BE2C (cell line): Measurements from ENCODE around the gene ELMO1.

Experiments used
- DNase-seq: peaks from one replicate; pipeline ENCODE4 v3.0.0-alpha.2; 2020
- H3K27me3 ChIP-seq: fragments of 250-450 bp; sonication (Bioruptor Pico); 2 replicates; pipeline ENCODE4 v1.5.1; 2020; ENCODE audit warnings: mild to moderate bottlenecking
- H3K36me3 ChIP-seq: fragments of 250-450 bp; sonication (Bioruptor Pico); 2 replicates; pipeline ENCODE4 v1.5.1; 2020; ENCODE audit warnings: mild to moderate bottlenecking
- H3K4me1 ChIP-seq: fragments of 250-450 bp; sonication (Bioruptor Pico); 2 replicates; pipeline ENCODE4 v1.5.1; 2020
- H3K4me3 ChIP-seq: 2 replicates; pipeline ENCODE4 v1.5.1; 2011; ENCODE audit warnings: low read depth, low read length
- H3K9me3 ChIP-seq: fragments of 250-450 bp; sonication (Bioruptor Pico); 2 replicates; pipeline ENCODE4 v1.5.1; 2020
- TF ChIP-seq, protein P1 (sequence below): IDR thresholded peaks from 2 replicates; pipeline ENCODE4 v1.5.1; 2012; ENCODE audit warnings: mild to moderate bottlenecking, low read depth, low read length

The ELMO1 gene

GRCh38 chr7:36925207-36925606 lies 523.5 kb downstream of the ELMO1 start:
- no peaks in the 10 kb centered on the region for H3K27me3 ChIP-seq
- TF ChIP-seq, protein P1, sequence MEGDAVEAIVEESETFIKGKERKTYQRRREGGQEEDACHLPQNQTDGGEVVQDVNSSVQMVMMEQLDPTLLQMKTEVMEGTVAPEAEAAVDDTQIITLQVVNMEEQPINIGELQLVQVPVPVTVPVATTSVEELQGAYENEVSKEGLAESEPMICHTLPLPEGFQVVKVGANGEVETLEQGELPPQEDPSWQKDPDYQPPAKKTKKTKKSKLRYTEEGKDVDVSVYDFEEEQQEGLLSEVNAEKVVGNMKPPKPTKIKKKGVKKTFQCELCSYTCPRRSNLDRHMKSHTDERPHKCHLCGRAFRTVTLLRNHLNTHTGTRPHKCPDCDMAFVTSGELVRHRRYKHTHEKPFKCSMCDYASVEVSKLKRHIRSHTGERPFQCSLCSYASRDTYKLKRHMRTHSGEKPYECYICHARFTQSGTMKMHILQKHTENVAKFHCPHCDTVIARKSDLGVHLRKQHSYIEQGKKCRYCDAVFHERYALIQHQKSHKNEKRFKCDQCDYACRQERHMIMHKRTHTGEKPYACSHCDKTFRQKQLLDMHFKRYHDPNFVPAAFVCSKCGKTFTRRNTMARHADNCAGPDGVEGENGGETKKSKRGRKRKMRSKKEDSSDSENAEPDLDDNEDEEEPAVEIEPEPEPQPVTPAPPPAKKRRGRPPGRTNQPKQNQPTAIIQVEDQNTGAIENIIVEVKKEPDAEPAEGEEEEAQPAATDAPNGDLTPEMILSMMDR = no peak
- no peak for DNase-seq
- no peaks in the 10 kb centered on the region for H3K9me3 ChIP-seq
- no peaks in the 10 kb centered on the region for H3K4me1 ChIP-seq
- H3K4me3 ChIP-seq = no peak overlapping the region
- H3K36me3 ChIP-seq = no peaks in the 10 kb centered on the region

DNA sequence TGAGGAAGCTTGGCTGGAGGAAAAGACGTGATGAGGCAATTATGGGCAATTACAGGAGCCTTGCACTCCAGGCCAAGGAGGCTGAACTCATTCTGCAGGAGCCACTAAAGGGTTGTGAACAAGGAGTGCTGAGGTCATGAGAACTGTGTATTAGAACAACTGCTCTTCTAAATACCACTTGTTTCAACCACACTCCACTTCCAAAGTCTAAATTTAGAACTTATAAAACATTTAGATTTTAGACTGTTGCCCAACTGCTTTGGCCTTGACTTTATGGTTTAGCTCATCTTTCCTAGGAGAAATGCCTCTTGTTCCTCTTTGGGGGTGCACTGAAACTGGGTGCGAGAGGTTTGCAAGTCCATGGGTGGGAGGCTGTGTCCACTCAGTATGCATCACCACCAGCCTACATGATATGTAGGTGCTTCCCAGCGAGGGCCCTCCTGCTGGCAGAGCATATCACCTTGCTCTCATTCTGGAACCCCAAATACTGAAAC lies 524.7 kb downstream of the ELMO1 start:
- H3K27me3 ChIP-seq = no peaks in the 10 kb centered on the region
- H3K9me3 ChIP-seq = no peaks in the 10 kb centered on the region
- TF ChIP-seq, protein P1 = no peak
- H3K4me1 ChIP-seq = no peaks in the 10 kb centered on the region
- DNase-seq = no peak
- no peaks in the 10 kb centered on the region for H3K36me3 ChIP-seq
- no peak overlapping the region for H3K4me3 ChIP-seq

DNA sequence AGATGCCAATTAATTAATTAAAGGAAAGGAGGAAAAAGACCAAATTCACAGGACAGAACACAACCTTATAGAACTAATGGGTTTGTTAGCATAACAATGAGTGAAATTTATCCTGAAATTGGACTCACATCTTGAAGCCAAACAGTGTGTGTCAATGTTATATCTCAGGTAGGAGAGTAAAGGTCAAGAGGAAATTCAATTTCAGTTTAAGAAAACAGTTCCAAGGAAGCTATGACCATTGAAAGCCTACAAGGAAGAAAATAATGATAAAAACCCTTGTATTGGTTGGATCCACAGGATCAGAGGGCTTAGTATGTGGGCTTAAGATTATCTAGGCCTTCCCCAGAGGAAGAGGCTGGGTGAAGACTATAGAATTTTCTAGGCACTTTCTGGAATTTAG lies 525.5 kb downstream of the ELMO1 start:
- Histone ChIP-seq H3K27me3 (no peaks in the 10 kb centered on the region), H3K4me3 (no peak overlapping the region), H3K4me1 (no peaks in the 10 kb centered on the region), H3K36me3 (no peaks in the 10 kb centered on the region), H3K9me3 (no peaks in the 10 kb centered on the region)
- DNase-seq = no peak
- TF ChIP-seq, protein P1 = no peak

DNA sequence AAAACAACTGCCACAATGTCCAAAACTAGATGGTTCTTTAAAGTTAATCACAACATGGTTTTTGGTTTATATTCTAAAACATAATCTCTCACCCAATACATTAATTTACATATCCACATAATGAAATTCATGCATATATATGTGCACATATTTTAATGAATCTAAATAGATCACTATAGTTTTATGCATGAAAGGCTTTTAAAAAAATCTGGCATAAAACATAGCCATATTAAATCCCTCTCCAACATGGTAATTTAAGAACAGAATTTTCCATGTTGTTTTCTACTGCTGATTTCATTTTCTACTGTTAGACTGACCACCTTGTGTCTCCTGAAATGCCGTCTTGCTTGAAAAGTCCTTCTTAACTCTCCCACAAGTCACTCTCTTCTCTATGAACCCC lies 528.2 kb downstream of the ELMO1 start:
- TF ChIP-seq, protein P1 = no peak
- no peaks in the 10 kb centered on the region for H3K4me1 ChIP-seq
- DNase-seq = no peak

GRCh38 chr7:36919738-36920137 lies 528.9 kb downstream of the ELMO1 start:
- Histone ChIP-seq H3K27me3 (no peaks in the 10 kb centered on the region), H3K36me3 (no peaks in the 10 kb centered on the region), H3K9me3 (no peaks in the 10 kb centered on the region), H3K4me3 (no peak overlapping the region), H3K4me1 (no peaks in the 10 kb centered on the region)
- DNase-seq = no peak
- TF ChIP-seq, protein P1 = no peak

More for the DNA sequence above, 528.2 kb downstream of the ELMO1 start:
- Histone ChIP-seq H3K36me3 (no peaks in the 10 kb centered on the region), H3K27me3 (no peaks in the 10 kb centered on the region), H3K9me3 (no peaks in the 10 kb centered on the region), H3K4me3 (no peak overlapping the region)

DNA sequence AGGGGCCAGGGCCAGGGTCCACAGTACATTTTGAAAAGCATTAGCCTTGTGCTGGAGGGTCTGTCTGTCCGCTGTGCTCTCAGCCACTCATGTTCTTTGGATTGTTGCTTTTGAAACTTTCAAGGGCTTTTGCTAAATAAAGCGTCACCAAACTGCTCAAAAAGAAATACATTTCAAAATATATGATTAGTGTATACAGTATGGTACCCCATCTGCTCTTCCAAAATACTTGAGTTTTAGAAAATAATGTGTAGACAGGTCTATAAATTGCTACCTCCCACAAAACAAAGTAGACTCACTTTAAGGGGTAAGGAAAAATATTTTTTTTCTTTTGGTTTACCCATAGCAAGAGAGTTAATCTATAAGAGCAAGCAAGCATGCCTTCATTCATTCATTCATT lies 530.1 kb downstream of the ELMO1 start:
- TF ChIP-seq, protein P1 = no peak
- H3K4me1 ChIP-seq = no peaks in the 10 kb centered on the region
- H3K4me3 ChIP-seq = no peak overlapping the region
- H3K27me3 ChIP-seq = no peaks in the 10 kb centered on the region
- no peak for DNase-seq
- H3K9me3 ChIP-seq = no peaks in the 10 kb centered on the region
- no peaks in the 10 kb centered on the region for H3K36me3 ChIP-seq
